ENCODE data around the gene CNTNAP2. TPM values are rescaled to one million over a fixed set of nuclear protein-coding genes. Genes with fewer than 3 reads are reported as not detected.

Gene CNTNAP2
- total and polyA plus RNA-seq, 2 of the 8 experiments (the other 6 are each of a cell fraction or from before 2014, with no cell fraction given) = 27.9 to 71.0 TPM

GRCh38 chr7:146725520-146725919 lies 608.9 kb downstream of the CNTNAP2 start (continued):
- no peak for TF ChIP-seq CHD7 (IDR thresholded peaks at IDR 0.05; ENCODE audit: insufficient replicate concordance, low read length)
- no peak for TF ChIP-seq TAF1 (IDR thresholded peaks at IDR 0.05; ENCODE audit: low read depth, low read length)
- TF ChIP-seq CBX5 (IDR thresholded peaks at IDR 0.05; ENCODE audit: low read depth, low read length) = no peak
- TF ChIP-seq EP300 (IDR thresholded peaks at IDR 0.05; ENCODE audit: borderline replicate concordance in 1 of 2, low read depth in 2 of 2, low read length in 2 of 2) = no peak
- TF ChIP-seq RBBP5 (IDR thresholded peaks at IDR 0.05; ENCODE audit: borderline replicate concordance, low read depth, low read length) = no peak
- no peak for TF ChIP-seq KDM5A (IDR thresholded peaks at IDR 0.05; ENCODE audit: low read length)
- no peak for TF ChIP-seq BRCA1 (IDR thresholded peaks at IDR 0.05; ENCODE audit: low read depth, low read length)
- no peak for TF ChIP-seq RFX5 (IDR thresholded peaks at IDR 0.05; ENCODE audit: borderline replicate concordance, low read depth, low read length)
- no peak for TF ChIP-seq HDAC2 (IDR thresholded peaks at IDR 0.05; ENCODE audit: borderline replicate concordance in 1 of 2, low read depth in 2 of 2, low read length in 2 of 2)
- TF ChIP-seq CTBP2 (IDR thresholded peaks at IDR 0.05; ENCODE audit: borderline replicate concordance, insufficient read depth, insufficient read length, low read length) = no peak
- TF ChIP-seq CREB1 (IDR thresholded peaks at IDR 0.05) = no peak
